IMR-90 (cell line): Measurements from ENCODE around the gene PDE4B. TPM values are rescaled to one million over a fixed set of nuclear protein-coding genes. Genes with fewer than 3 reads are reported as not detected.

Experiments
- ATAC-seq: fragments of 200-7000 bp; cut with Tn5 transposase; 2 replicates; pipeline ENCODE4 v1.9.1; 2020; ENCODE audit warnings: low read depth, mild to moderate bottlenecking, moderate library complexity
- BruUV-seq: library from RNA; stranded (reverse); fragments of 400-500 nt; replicated peaks from 2 replicates; lab custom pipeline; 2021; lab: Mats Ljungman, UMichigan
- CTCF ChIA-PET: fragments of 300-600 bp; formaldehyde crosslinking; extraction: SDS; loops from one replicate; lab custom pipeline; 2021; ENCODE audit warnings: antibody characterized with exemption; lab: Yijun Ruan, JAX
- POLR2A ChIA-PET: fragments of 300-600 bp; sonication (Branson Sonifier 250); formaldehyde crosslinking; loops from one replicate; lab custom pipeline; 2022; ENCODE audit warnings: antibody characterized with exemption; ENCODE audit not compliant: unreplicated experiment; lab: Charles Lee
- DNase-seq: peaks from one replicate; pipeline ENCODE4 v3.0.0; 2013
- H2AFZ ChIP-seq: replicated peaks from 2 replicates; pipeline ENCODE3; 2013; ENCODE audit warnings: low read length, mild to moderate bottlenecking; ENCODE audit not compliant: poor library complexity
- H2AK5ac ChIP-seq: 2 replicates; pipeline ENCODE4 v1.6.1; 2013; ENCODE audit warnings: low read depth, low read length, inconsistent platforms
- H2AK9ac ChIP-seq: replicated peaks from 2 replicates; pipeline ENCODE3; 2013; ENCODE audit warnings: mild to moderate bottlenecking, low read depth, low read length, moderate library complexity; ENCODE audit not compliant: poor library complexity
- H2BK120ac ChIP-seq: 2 replicates; pipeline ENCODE4 v1.6.1; 2013; ENCODE audit warnings: low read depth, low read length, inconsistent platforms
- H2BK15ac ChIP-seq: 3 replicates; pipeline ENCODE4 v1.6.1; 2013; ENCODE audit warnings: low read depth, low read length, inconsistent platforms
- H2BK20ac ChIP-seq: 2 replicates; pipeline ENCODE4 v1.6.1; 2013; ENCODE audit warnings: low read depth, mild to moderate bottlenecking, inconsistent platforms, low read length, moderate library complexity
- H2BK5ac ChIP-seq: 2 replicates; pipeline ENCODE4 v1.6.1; 2013; ENCODE audit warnings: mild to moderate bottlenecking, low read depth, low read length, inconsistent platforms; ENCODE audit not compliant: poor library complexity, severe bottlenecking
- H3K14ac ChIP-seq: replicated peaks from 2 replicates; pipeline ENCODE4 v1.6.1; 2013; ENCODE audit warnings: low read depth, low read length, inconsistent platforms
- H3K18ac ChIP-seq: 2 replicates; pipeline ENCODE4 v1.6.1; 2013; ENCODE audit warnings: low read depth, low read length, control low read depth
- H3K23ac ChIP-seq: 2 replicates; pipeline ENCODE4 v1.6.1; 2013; ENCODE audit warnings: low read depth, low read length, inconsistent platforms
- H3K27ac ChIP-seq: 2 replicates; pipeline ENCODE4 v1.5.1; 2013; ENCODE audit warnings: mild to moderate bottlenecking, control low read depth, low read length; ENCODE audit not compliant: insufficient read depth
- H3K27me3 ChIP-seq: 2 replicates; pipeline ENCODE4 v1.6.1; 2013; ENCODE audit warnings: low read length; ENCODE audit not compliant: control insufficient read depth, insufficient read depth
- H3K36me3 ChIP-seq: 2 replicates; pipeline ENCODE4 v1.6.1; 2013; ENCODE audit warnings: low read length, mixed read lengths; ENCODE audit not compliant: control insufficient read depth, insufficient read depth
- H3K4ac ChIP-seq: 2 replicates; pipeline ENCODE4 v1.6.1; 2013; ENCODE audit warnings: low read depth, low read length, inconsistent platforms
- H3K4me1 ChIP-seq: 2 replicates; pipeline ENCODE4 v1.6.1; 2013; ENCODE audit warnings: low read length, mixed read lengths; ENCODE audit not compliant: control insufficient read depth, insufficient read depth
- H3K4me2 ChIP-seq: 2 replicates; pipeline ENCODE4 v1.6.1; 2013; ENCODE audit warnings: low read depth, mild to moderate bottlenecking, control low read depth, low read length, moderate library complexity
- H3K4me3 ChIP-seq: 2 replicates; pipeline ENCODE4 v1.5.1; 2013; ENCODE audit warnings: low read depth, mild to moderate bottlenecking, control low read depth, low read length, moderate library complexity; ENCODE audit not compliant: insufficient read depth
- H3K56ac ChIP-seq: 2 replicates; pipeline ENCODE4 v1.6.1; 2013; ENCODE audit warnings: low read length, inconsistent platforms; ENCODE audit not compliant: insufficient read depth; ENCODE audit errors: extremely low read depth
- H3K79me1 ChIP-seq, 2 experiments: 2 replicates each; pipeline ENCODE4 v1.6.1; 2013; ENCODE audit warnings: low read length in 2 of 2, inconsistent platforms in 1 of 2, low read depth in 1 of 2
- H3K9ac ChIP-seq: 2 replicates; pipeline ENCODE4 v1.6.1; 2013; ENCODE audit warnings: low read depth, low read length, control low read depth
- H3K9me1 ChIP-seq: 2 replicates; pipeline ENCODE4 v1.6.1; 2013; ENCODE audit warnings: low read length, inconsistent platforms; ENCODE audit not compliant: insufficient read depth
- H3K9me3 ChIP-seq: 2 replicates; pipeline ENCODE4 v1.6.1; 2013; ENCODE audit warnings: low read length; ENCODE audit not compliant: control insufficient read depth, insufficient read depth
- H4K20me1 ChIP-seq: 2 replicates; pipeline ENCODE4 v1.6.1; 2013; ENCODE audit warnings: low read length, inconsistent platforms; ENCODE audit not compliant: insufficient read depth
- H4K5ac ChIP-seq: 2 replicates; pipeline ENCODE4 v1.6.1; 2013; ENCODE audit warnings: mild to moderate bottlenecking, low read depth, low read length, control low read depth
- H4K8ac ChIP-seq, 2 experiments: 2 replicates each; pipeline ENCODE4 v1.6.1; 2013; ENCODE audit warnings: low read depth in 2 of 2, low read length in 2 of 2, control low read depth in 1 of 2, inconsistent platforms in 1 of 2
- H4K91ac ChIP-seq: 2 replicates; pipeline ENCODE4 v1.6.1; 2013; ENCODE audit warnings: low read depth, low read length, inconsistent platforms; ENCODE audit not compliant: insufficient read depth
- BHLHE40 ChIP-seq: fragments of 150-350 bp; IDR thresholded peaks from 2 replicates; pipeline ENCODE4 v1.6.1; 2016; ENCODE audit warnings: mild to moderate bottlenecking, low read depth, low read length
- CEBPB ChIP-seq: IDR thresholded peaks from 2 replicates; pipeline ENCODE4 v1.6.1; 2012; ENCODE audit warnings: low read depth, low read length, improper control_type of control experiment
- CHD1 ChIP-seq: IDR thresholded peaks from 2 replicates; pipeline ENCODE4 v1.6.1; 2012; ENCODE audit warnings: low read depth, low read length, improper control_type of control experiment
- FOS ChIP-seq: fragments of 150-350 bp; IDR thresholded peaks from 2 replicates; pipeline ENCODE4 v1.6.1; 2016; ENCODE audit warnings: low read depth, low read length
- MAFK ChIP-seq: IDR thresholded peaks from 2 replicates; pipeline ENCODE4 v1.6.1; 2012; ENCODE audit warnings: low read depth, low read length, improper control_type of control experiment
- MAZ ChIP-seq: IDR thresholded peaks from 2 replicates; pipeline ENCODE4 v1.6.1; 2012; ENCODE audit warnings: low read depth, mild to moderate bottlenecking, low read length, improper control_type of control experiment, moderate library complexity, borderline replicate concordance
- MXI1 ChIP-seq: IDR thresholded peaks from 2 replicates; pipeline ENCODE4 v1.6.1; 2012; ENCODE audit warnings: low read depth, mild to moderate bottlenecking, low read length, moderate library complexity, borderline replicate concordance
- NFE2L2 ChIP-seq: fragments of 150-350 bp; IDR thresholded peaks from 2 replicates; pipeline ENCODE4 v1.6.1; 2016; ENCODE audit warnings: low read depth, mild to moderate bottlenecking, low read length
- POLR2A ChIP-seq: IDR thresholded peaks from 2 replicates; pipeline ENCODE4 v1.6.1; 2012; ENCODE audit warnings: mild to moderate bottlenecking, low read depth, low read length
- RAD21 ChIP-seq: IDR thresholded peaks from 2 replicates; pipeline ENCODE4 v1.6.1; 2012; ENCODE audit warnings: low read length, improper control_type of control experiment
- RFX5 ChIP-seq: IDR thresholded peaks from 2 replicates; pipeline ENCODE4 v1.8.0; 2012; ENCODE audit warnings: low read depth, mild to moderate bottlenecking, low read length, moderate library complexity
- SMC3 ChIP-seq: fragments of 150-350 bp; IDR thresholded peaks from 2 replicates; pipeline ENCODE4 v1.6.1; 2016; ENCODE audit warnings: low read depth, mild to moderate bottlenecking, antibody characterized with exemption, low read length, moderate library complexity
- WGBS, 2 experiments: methylation state at CpG; one replicate each; pipeline versions ENCODE4 v1.1.5 to v1.1.7; 2013; ENCODE audit warnings: missing lambda C conversion rate in 2 of 2; ENCODE audit not compliant: insufficient read length in 1 of 2; ENCODE audit errors: extremely low coverage in 2 of 2; 5-methylcytosine and 5-hydroxymethylcytosine counted together
- dilution Hi-C: fragments of 300-500 bp; cut with HindIII; formaldehyde crosslinking; loops from one replicate; pipeline ENCODE4 v1.14.3; 2018; ENCODE audit warnings: low sequenced_read_pairs; ENCODE audit not compliant: unreplicated experiment
- in situ Hi-C: fragments of 300-500 bp; cut with MboI; formaldehyde crosslinking; loops from 3 replicates; pipeline ENCODE4 v1.14.3; 2019; ENCODE audit warnings: low sequenced_read_pairs, inconsistent platforms, mixed read lengths
- intact Hi-C: fragments of 100-400 bp; cut with micrococcal nuclease; formaldehyde crosslinking; loops from 2 replicates; pipeline ENCODE4 v1.10.0; 2022
- polyA plus RNA-seq, 3 experiments: library from polyadenylated mRNA; depleted of rRNA; stranded (reverse); fragments of >200 nt; gene quantifications; 2 replicates each; pipeline ENCODE4 v1.2.3, GENCODE V29; 2012; ENCODE audit warnings: low replicate concordance in 1 of 3
- total RNA-seq: library from RNA; depleted of rRNA; stranded (reverse); fragments of >200 nt; gene quantifications from 2 replicates; pipeline ENCODE4 v1.2.3, GENCODE V29; 2012
- TF ChIP-seq, protein P1 (sequence below): fragments of 150-350 bp; IDR thresholded peaks from 2 replicates; pipeline ENCODE4 v1.6.1; 2017; ENCODE audit warnings: mild to moderate bottlenecking, antibody characterized with exemption, low read length, low read depth
- TF ChIP-seq, protein P2 (sequence below): conservative IDR thresholded peaks from 2 replicates; pipeline ENCODE4 v1.5.1; 2012; ENCODE audit warnings: mild to moderate bottlenecking, low read depth, low read length, improper control_type of control experiment
- TF ChIP-seq, protein P3 (sequence below): fragments of 150-350 bp; IDR thresholded peaks from 2 replicates; pipeline ENCODE4 v1.6.1; 2016; ENCODE audit warnings: low read depth, mild to moderate bottlenecking, low read length, moderate library complexity, borderline replicate concordance

The PDE4B gene
- total and polyA plus RNA-seq, 2 of the 4 experiments (the other 2 are of a cell fraction), result 5.8 to 21.3 TPM

DNA sequence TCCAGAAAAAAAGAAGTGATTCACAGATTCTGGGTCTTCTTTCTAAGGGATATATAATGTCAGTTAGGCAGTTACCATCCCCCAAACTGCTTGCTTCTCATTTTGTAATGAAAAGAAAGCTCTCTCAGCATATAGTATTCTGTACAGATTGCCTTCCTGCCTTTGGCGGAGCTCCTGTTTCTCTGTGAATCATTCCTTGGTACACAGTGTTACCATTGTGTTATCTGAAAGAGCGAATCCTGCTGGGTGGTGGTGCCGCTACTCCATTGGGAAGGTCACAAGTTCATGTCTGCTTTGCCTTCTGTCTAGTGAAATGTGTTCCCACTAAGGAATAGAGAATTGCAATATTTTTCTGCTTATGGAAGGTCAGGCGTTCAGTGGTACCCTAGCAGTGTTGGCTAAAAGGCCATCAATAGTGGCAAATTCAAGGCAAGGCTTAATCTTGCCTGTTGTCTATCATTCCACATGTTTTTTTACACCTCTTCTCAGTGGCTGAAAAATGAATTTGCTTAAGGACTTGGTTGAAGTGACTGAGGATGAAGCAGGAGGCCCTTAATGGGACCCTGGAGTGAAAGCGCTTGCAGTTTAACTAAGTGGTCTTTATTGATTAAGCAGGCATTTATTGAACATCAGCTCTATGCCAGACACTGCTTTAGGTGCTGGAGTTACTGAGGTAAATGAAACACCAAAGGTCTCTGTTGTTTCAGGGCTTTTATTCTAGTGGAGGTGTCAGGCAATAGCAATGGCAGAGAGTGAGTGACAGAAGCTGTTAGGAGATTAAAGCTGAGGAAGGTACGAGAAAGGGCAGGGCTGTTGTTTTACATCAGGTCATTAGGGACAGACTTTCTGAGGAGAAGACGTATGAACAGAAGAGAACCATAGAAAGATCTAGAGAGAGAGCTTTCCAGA, 186.7 kb downstream of the PDE4B start:
- Histone ChIP-seq H3K18ac (no peak overlapping the region), H2BK5ac (no peak overlapping the region), H3K9me1 (no peaks in the 10 kb centered on the region), H2AFZ (no peak overlapping the region), H2AK5ac (no peak overlapping the region), H4K8ac (no peak overlapping the region), H4K91ac (no peak overlapping the region), H3K4me1 (no peaks in the 10 kb centered on the region), H3K56ac (no peak overlapping the region), H3K9me3 (peaks cover 5% of the 10 kb centered on the region; the same call in 1 of the 2 replicates), H3K14ac (no peak overlapping the region), H3K9ac (no peak overlapping the region), H2BK20ac (no peak overlapping the region), H3K4me2 (no peak overlapping the region), H3K27me3 (no peaks in the 10 kb centered on the region), H2BK15ac (no peak overlapping the region), H3K4me3 (no peak overlapping the region), H3K36me3 (no peaks in the 10 kb centered on the region), H3K23ac (no peak overlapping the region), H4K20me1 (no peaks in the 10 kb centered on the region), H3K79me1 (no peaks in the 10 kb centered on the region), H2AK9ac (no peak overlapping the region), H2BK120ac (no peak overlapping the region), H3K4ac (no peak overlapping the region), H4K5ac (no peak overlapping the region), H3K27ac (no peak overlapping the region)
- ATAC-seq, result peak; percentile 37; the same call in 1 of the 2 replicates
- no TSS peak for BruUV-seq
- WGBS, 2 experiments, result 67% methylated on average over 1 of the region's 7 CpGs; no CpG with 5 or more reads in 1 of the 2 experiments
- dilution Hi-C loops, result no loop called here
- peak; percentile 58 for DNase-seq
- in situ Hi-C loops, result no loop called here
- intact Hi-C loops, result no loop called here
- ChIA-PET CTCF (interaction anchor here (0.6 kb wide), 1 partner anchor 399 kb away, joined by 3 read pairs; no protein-coding TSS in a partner anchor), POLR2A (no interaction called here)
- TF ChIP-seq RFX5, result no peak
- no peak for TF ChIP-seq RAD21
- TF ChIP-seq, protein P1, sequence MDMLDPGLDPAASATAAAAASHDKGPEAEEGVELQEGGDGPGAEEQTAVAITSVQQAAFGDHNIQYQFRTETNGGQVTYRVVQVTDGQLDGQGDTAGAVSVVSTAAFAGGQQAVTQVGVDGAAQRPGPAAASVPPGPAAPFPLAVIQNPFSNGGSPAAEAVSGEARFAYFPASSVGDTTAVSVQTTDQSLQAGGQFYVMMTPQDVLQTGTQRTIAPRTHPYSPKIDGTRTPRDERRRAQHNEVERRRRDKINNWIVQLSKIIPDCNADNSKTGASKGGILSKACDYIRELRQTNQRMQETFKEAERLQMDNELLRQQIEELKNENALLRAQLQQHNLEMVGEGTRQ, result no peak
- TF ChIP-seq SMC3, result no peak
- no peak for TF ChIP-seq MXI1
- TF ChIP-seq MAZ, result no peak
- TF ChIP-seq POLR2A, result no peak
- no peak for TF ChIP-seq CHD1
- TF ChIP-seq BHLHE40, result no peak
- no peak for TF ChIP-seq NFE2L2
- no peak for TF ChIP-seq MAFK
- TF ChIP-seq, protein P2, sequence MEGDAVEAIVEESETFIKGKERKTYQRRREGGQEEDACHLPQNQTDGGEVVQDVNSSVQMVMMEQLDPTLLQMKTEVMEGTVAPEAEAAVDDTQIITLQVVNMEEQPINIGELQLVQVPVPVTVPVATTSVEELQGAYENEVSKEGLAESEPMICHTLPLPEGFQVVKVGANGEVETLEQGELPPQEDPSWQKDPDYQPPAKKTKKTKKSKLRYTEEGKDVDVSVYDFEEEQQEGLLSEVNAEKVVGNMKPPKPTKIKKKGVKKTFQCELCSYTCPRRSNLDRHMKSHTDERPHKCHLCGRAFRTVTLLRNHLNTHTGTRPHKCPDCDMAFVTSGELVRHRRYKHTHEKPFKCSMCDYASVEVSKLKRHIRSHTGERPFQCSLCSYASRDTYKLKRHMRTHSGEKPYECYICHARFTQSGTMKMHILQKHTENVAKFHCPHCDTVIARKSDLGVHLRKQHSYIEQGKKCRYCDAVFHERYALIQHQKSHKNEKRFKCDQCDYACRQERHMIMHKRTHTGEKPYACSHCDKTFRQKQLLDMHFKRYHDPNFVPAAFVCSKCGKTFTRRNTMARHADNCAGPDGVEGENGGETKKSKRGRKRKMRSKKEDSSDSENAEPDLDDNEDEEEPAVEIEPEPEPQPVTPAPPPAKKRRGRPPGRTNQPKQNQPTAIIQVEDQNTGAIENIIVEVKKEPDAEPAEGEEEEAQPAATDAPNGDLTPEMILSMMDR, result no peak
- TF ChIP-seq, protein P3, sequence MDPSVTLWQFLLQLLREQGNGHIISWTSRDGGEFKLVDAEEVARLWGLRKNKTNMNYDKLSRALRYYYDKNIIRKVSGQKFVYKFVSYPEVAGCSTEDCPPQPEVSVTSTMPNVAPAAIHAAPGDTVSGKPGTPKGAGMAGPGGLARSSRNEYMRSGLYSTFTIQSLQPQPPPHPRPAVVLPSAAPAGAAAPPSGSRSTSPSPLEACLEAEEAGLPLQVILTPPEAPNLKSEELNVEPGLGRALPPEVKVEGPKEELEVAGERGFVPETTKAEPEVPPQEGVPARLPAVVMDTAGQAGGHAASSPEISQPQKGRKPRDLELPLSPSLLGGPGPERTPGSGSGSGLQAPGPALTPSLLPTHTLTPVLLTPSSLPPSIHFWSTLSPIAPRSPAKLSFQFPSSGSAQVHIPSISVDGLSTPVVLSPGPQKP, result no peak
- TF ChIP-seq CEBPB, result no peak
- no peak for TF ChIP-seq FOS
